Kidney (tissue), 14 donors: ENCODE data around the gene STAT1. TPM values are rescaled to one million over a fixed set of nuclear protein-coding genes. Genes with fewer than 3 reads are reported as not detected.
"Not testable (repeated sequence)": the region's sequence is repeated elsewhere in the genome, so short reads cannot be mapped to it uniquely, and the experiment has no call there.

Experiments
- DNase-seq, 5 donors: peaks; one replicate each; pipeline ENCODE4 v3.0.0-alpha.2; 2013 to 2020
- FAIRE-seq: peaks from 2 replicates; lab custom pipeline; 2012; peaks lifted over from hg19 to GRCh38; lab: Jason Lieb, UNC
- H3K27ac ChIP-seq, 2 donors: one replicate each; pipeline ENCODE4 v1.7.0; 2013; ENCODE audit warnings: low read depth in 2 of 2, low read length in 2 of 2, inconsistent platforms in 1 of 2
- H3K27me3 ChIP-seq: one replicate; pipeline ENCODE4 v1.7.1; 2013; ENCODE audit warnings: low read length, inconsistent platforms; ENCODE audit not compliant: control insufficient read depth, insufficient read depth
- H3K36me3 ChIP-seq, 3 donors: one replicate each; pipeline versions ENCODE4 v1.7.0 to v1.7.1; 2013; ENCODE audit warnings: low read length in 3 of 3, control low read depth in 1 of 3, inconsistent platforms in 1 of 3; ENCODE audit not compliant: insufficient read depth in 3 of 3, control insufficient read depth in 2 of 3
- H3K4me1 ChIP-seq, 3 donors: one replicate each; pipeline versions ENCODE4 v1.7.0 to v1.7.1; 2013; ENCODE audit warnings: low read length in 3 of 3, inconsistent platforms in 1 of 3, low read depth in 1 of 3; ENCODE audit not compliant: control insufficient read depth in 2 of 3, insufficient read depth in 2 of 3
- H3K4me3 ChIP-seq, 3 donors: one replicate each; pipeline versions ENCODE4 v1.7.0 to v1.8.1; 2013; ENCODE audit warnings: low read length in 3 of 3, control low read depth in 1 of 3, inconsistent platforms in 1 of 3
- H3K9ac ChIP-seq, 3 donors: one replicate each; pipeline versions ENCODE4 v1.7.0 to v1.7.1; 2013; ENCODE audit warnings: low read length in 3 of 3, control low read depth in 1 of 3, inconsistent platforms in 1 of 3
- H3K9me3 ChIP-seq, 3 donors: one replicate each; pipeline versions ENCODE4 v1.7.0 to v1.7.1; 2013; ENCODE audit warnings: low read length in 3 of 3, control low read depth in 1 of 3, inconsistent platforms in 1 of 3; ENCODE audit not compliant: control insufficient read depth in 2 of 3, insufficient read depth in 1 of 3
- CTCF ChIP-seq: IDR thresholded peaks from 3 replicates; pipeline ENCODE4 v1.5.1; 2012; ENCODE audit warnings: mild to moderate bottlenecking, moderate library complexity, borderline replicate concordance; ENCODE audit not compliant: insufficient read depth; ENCODE audit errors: extremely low read depth
- intact Hi-C: fragments of 100-400 bp; cut with DNase I; formaldehyde crosslinking; loops from one replicate; pipeline ENCODE4 v1.11.1; 2022
- polyA plus RNA-seq: library from polyadenylated mRNA; stranded (reverse); fragments of 350-450 nt; fragmentation: Illumina TruSeq; extraction: RNeasy Lipid Tissue Mini Kit (QIAGEN cat#74804); gene quantifications from one replicate; pipeline ENCODE4 v1.2.3, GENCODE V29; 2014; ENCODE audit warnings: low read depth, low replicate concordance; ENCODE audit not compliant: insufficient read depth
- total RNA-seq: library from RNA; stranded (reverse); fragmentation: NEBNext Ultra II Directional; extraction: Animal tissue kit (Norgen Biotek cat#: 25700); gene quantifications from one replicate; pipeline ENCODE4 v1.2.1, GENCODE V29; 2021
- donor health status: control.
- donor health status: control.
- donor health status: control.
- donor health status: control.
- donor health status: control.
- donor health status: DM: yes; HTN: yes; CAD: no.
- donor health status: Normal renal cell carcinoma (clear cell type).

Gene STAT1
- total and polyA plus RNA-seq, 2 donors from 2014 or later: 37.5 to 121 TPM

GRCh38 chr2:190964170-190964795 lies 49.7 kb downstream of the STAT1 start:
- TF ChIP-seq CTCF: no peak
- Histone ChIP-seq H3K27me3 (no peaks in the 10 kb centered on the region), H3K4me1 (no peaks in the 10 kb centered on the region), H3K36me3 (peaks cover 5 to 34% (median 19%) of the 10 kb centered on the region in 3 donors), H3K27ac (no peak overlapping the region), H3K9me3 (no peaks in the 10 kb centered on the region), H3K4me3 (no peak overlapping the region), H3K9ac (no peak overlapping the region)
- DNase-seq: no peak
- no peak for FAIRE-seq
- intact Hi-C loops: no loop called here

- no peak for DNase-seq
- no peaks in the 10 kb centered on the region for H3K27me3 ChIP-seq
- intact Hi-C loops: no loop called here
- no peak overlapping the region for H3K4me3 ChIP-seq
- TF ChIP-seq CTCF: no peak
- FAIRE-seq: no peak
- H3K36me3 ChIP-seq: peaks cover 3 to 34% (median 14%) of the 10 kb centered on the region in 3 donors
- H3K27ac ChIP-seq: no peak overlapping the region
- H3K9ac ChIP-seq: no peak overlapping the region
- no peaks in the 10 kb centered on the region for H3K9me3 ChIP-seq
- no peaks in the 10 kb centered on the region for H3K4me1 ChIP-seq
Observed at GRCh38 chr2:190963088-190963487, 50.9 kb downstream of the STAT1 start.

- Histone ChIP-seq H3K9me3 (no peaks in the 10 kb centered on the region), H3K9ac (no peak overlapping the region), H3K27me3 (no peaks in the 10 kb centered on the region), H3K36me3 (peaks cover 2 to 34% (median 11%) of the 10 kb centered on the region in 3 donors), H3K27ac (no peak overlapping the region), H3K4me1 (no peaks in the 10 kb centered on the region), H3K4me3 (no peak overlapping the region)
- TF ChIP-seq CTCF: no peak
- FAIRE-seq (no peak), DNase-seq (no peak)
- intact Hi-C loops: no loop called here
Observed at GRCh38 chr2:190961918-190962487, 52.0 kb downstream of the STAT1 start.

- H3K27me3 ChIP-seq, H3K9me3 ChIP-seq, FAIRE-seq, H3K27ac ChIP-seq, H3K4me3 ChIP-seq, DNase-seq, H3K9ac ChIP-seq, H3K4me1 ChIP-seq, intact Hi-C loops: not testable (repeated sequence)
- H3K36me3 ChIP-seq: peaks cover under 1 to 34% (median 9%) of the 10 kb centered on the region in 3 donors
Observed at GRCh38 chr2:190961117-190961516, 52.9 kb downstream of the STAT1 start.
